ENCODE measurements around the gene RALGAPB.
A peak's percentile ranks its signal among the peaks of the same experiment; 100 is the strongest.

DNA sequence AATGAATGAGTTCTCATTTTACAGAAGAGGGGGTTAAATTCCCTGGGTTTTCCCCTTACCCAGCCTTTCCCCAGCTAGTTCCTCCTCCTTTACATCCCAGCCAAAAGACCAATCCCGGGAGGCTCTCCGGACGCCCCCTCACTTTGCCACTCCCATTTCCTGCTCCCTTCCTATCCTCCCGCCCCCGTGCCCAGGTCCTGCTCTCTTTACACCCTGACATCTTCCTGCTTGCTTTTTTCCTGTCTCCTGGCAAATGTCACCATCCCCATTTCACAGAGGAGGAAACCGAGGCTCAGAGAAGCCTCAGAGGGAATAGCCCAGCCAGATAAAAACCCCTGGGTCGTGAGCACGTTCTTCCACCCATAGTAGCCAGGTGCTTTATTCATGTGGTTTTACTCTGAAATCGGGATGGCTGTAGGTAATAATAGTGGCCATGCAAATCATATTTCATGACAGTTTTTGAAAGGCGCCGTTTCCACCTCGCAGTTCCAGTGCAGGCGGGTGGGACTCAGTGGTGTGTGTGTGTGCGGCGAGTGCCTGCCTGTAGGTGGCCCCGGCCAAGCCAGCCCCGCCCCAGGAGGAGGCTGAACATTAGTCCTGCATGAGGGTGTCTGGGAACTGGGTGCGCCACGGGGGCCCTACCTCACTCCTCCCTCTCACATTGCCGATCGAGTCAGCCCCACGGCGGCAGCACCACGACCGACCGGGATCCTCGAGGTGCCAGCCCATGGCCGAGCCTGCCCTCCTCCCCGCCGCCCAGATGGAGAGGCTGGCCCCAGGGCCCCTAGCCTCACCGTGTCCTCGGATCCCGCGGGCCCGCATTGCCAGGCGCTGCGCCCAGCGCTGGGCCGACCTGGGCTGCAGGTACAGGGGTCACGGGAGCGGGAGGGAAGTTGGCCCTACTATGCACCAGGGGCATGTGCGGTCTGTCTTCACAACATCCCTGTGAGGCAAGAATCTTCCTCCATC lies 128.9 kb downstream of the RALGAPB start, which contains the start of gene ARHGAP40:
- TF ChIP-seq, protein P1, sequence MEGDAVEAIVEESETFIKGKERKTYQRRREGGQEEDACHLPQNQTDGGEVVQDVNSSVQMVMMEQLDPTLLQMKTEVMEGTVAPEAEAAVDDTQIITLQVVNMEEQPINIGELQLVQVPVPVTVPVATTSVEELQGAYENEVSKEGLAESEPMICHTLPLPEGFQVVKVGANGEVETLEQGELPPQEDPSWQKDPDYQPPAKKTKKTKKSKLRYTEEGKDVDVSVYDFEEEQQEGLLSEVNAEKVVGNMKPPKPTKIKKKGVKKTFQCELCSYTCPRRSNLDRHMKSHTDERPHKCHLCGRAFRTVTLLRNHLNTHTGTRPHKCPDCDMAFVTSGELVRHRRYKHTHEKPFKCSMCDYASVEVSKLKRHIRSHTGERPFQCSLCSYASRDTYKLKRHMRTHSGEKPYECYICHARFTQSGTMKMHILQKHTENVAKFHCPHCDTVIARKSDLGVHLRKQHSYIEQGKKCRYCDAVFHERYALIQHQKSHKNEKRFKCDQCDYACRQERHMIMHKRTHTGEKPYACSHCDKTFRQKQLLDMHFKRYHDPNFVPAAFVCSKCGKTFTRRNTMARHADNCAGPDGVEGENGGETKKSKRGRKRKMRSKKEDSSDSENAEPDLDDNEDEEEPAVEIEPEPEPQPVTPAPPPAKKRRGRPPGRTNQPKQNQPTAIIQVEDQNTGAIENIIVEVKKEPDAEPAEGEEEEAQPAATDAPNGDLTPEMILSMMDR (IDR thresholded peaks at IDR 0.05), result peak; percentile 21 to 46 (median 29)
- TF ChIP-seq POLR2A (IDR thresholded peaks at IDR 0.05) (no peak), POLR2AphosphoS5 (IDR thresholded peaks at IDR 0.05) (no peak)

Data from breast epithelium (tissue), 3 donors.